Smooth muscle cell of bladder (primary cell): ENCODE results near the gene SPDYE6. TPM values are rescaled to one million over a fixed set of nuclear protein-coding genes. Genes with fewer than 3 reads are reported as not detected.

Experiments used
- total RNA-seq: library from RNA; depleted of rRNA; stranded (reverse); fragments of >200 nt; gene quantifications from 2 replicates; pipeline ENCODE4 v1.2.3, GENCODE V29; 2014

The SPDYE6 gene
- not detected in 2 replicates for total RNA-seq

GRCh38 chr7:102356344-102356743, at the start of gene SPDYE6:
TSS of gene SPDYE6 (minus strand) at chr7:102356444. CDS start at chr7:102356023, 421 bp downstream.

GRCh38 chr7:102395873-102396709, 39.8 kb upstream of the SPDYE6 start, which contains the start of gene PRKRIP1:
TSS of gene PRKRIP1 (plus strand) at chr7:102396363. CDS start at chr7:102396412, 49 bp downstream.

Other genes starting within 250 kb of the SPDYE6 start
- 0.85 and 1.2 TPM in 2 replicates for gene SH2B2, start 69.6 kb downstream of the SPDYE6 start, total RNA-seq
- gene PRKRIP1, start 39.9 kb upstream of the SPDYE6 start, total RNA-seq, result 11.4 and 11.6 TPM in 2 replicates
- 22.8 and 37.3 TPM in 2 replicates for gene ORAI2, start 77.1 kb upstream of the SPDYE6 start, total RNA-seq
- gene ALKBH4, start 108.4 kb upstream of the SPDYE6 start, total RNA-seq, result 10.0 and 10.9 TPM in 2 replicates
- gene LRWD1, start 108.5 kb upstream of the SPDYE6 start, total RNA-seq, result 12.9 and 15.8 TPM in 2 replicates
- gene POLR2J, start 122.5 kb upstream of the SPDYE6 start, total RNA-seq, result 39.7 and 40.0 TPM in 2 replicates
- gene RASA4B, start 161.3 kb upstream of the SPDYE6 start, total RNA-seq, result 1.8 and 2.0 TPM in 2 replicates
- gene UPK3BL2, start 187.3 kb upstream of the SPDYE6 start, total RNA-seq, result 1.3 and 1.7 TPM in 2 replicates
- gene SPDYE2, start 194.8 kb upstream of the SPDYE6 start, total RNA-seq, result not detected in 2 replicates
- 17.9 and 32.2 TPM in 2 replicates for gene POLR2J3, start 216.1 kb upstream of the SPDYE6 start, total RNA-seq